ENCODE data around the gene KLK10. TPM values are rescaled to one million over a fixed set of nuclear protein-coding genes. Genes with fewer than 3 reads are reported as not detected.

Gene KLK10
- total RNA-seq, 1 donor from 2014 or later: not detected

GRCh38 chr19:51063664-51064063 is 44.2 kb upstream of the KLK10 start:
- intact Hi-C loops (cut with micrococcal nuclease): no loop called here
- ChIA-PET CTCF (no interaction called here), POLR2A (no interaction called here)
- Mint-ChIP-seq H3K27me3 (peaks cover 41% of the 10 kb centered on the region), H3K27ac (no peak overlapping the region), H3K36me3 (ENCODE audit: low read depth) (no peaks in the 10 kb centered on the region), H3K9me3 (peaks cover 2% of the 10 kb centered on the region), H3K4me1 (no peaks in the 10 kb centered on the region), H3K4me3 (no peak overlapping the region)
- ATAC-seq (ENCODE audit: low read depth): no peak
- TF ChIP-seq CTCF (IDR thresholded peaks at IDR 0.05): no peak
- no peak for DNase-seq

- intact Hi-C loops (cut with micrococcal nuclease): no loop called here
- Mint-ChIP-seq H3K36me3 (ENCODE audit: low read depth) (no peaks in the 10 kb centered on the region), H3K9me3 (peaks cover 2% of the 10 kb centered on the region), H3K27me3 (peaks cover 26% of the 10 kb centered on the region), H3K27ac (no peak overlapping the region), H3K4me3 (no peak overlapping the region), H3K4me1 (no peaks in the 10 kb centered on the region)
- POLR2A ChIA-PET: no interaction called here
- CTCF ChIA-PET: no interaction called here
- no peak for TF ChIP-seq CTCF (IDR thresholded peaks at IDR 0.05)
- ATAC-seq (ENCODE audit: low read depth): no peak
- no peak for DNase-seq
Observed at GRCh38 chr19:51060973-51061372, 41.5 kb upstream of the KLK10 start.

- H3K36me3 Mint-ChIP-seq (ENCODE audit: low read depth): no peaks in the 10 kb centered on the region
- TF ChIP-seq CTCF (IDR thresholded peaks at IDR 0.05): no peak
- DNase-seq (no peak), ATAC-seq (ENCODE audit: low read depth) (no peak)
- intact Hi-C loops (cut with micrococcal nuclease): no loop called here
- no peak overlapping the region for H3K4me3 Mint-ChIP-seq
- peaks cover 2% of the 10 kb centered on the region for H3K9me3 Mint-ChIP-seq
- H3K27me3 Mint-ChIP-seq: peaks cover 23% of the 10 kb centered on the region
- H3K4me1 Mint-ChIP-seq: no peaks in the 10 kb centered on the region
- ChIA-PET POLR2A (no interaction called here), CTCF (no interaction called here)
- H3K27ac Mint-ChIP-seq: no peak overlapping the region
Observed at GRCh38 chr19:51060336-51060735, 40.8 kb upstream of the KLK10 start.

GRCh38 chr19:51059715-51060114 is 40.2 kb upstream of the KLK10 start:
- CTCF ChIA-PET: no interaction called here
- H3K9me3 Mint-ChIP-seq: peaks cover 2% of the 10 kb centered on the region
- H3K4me3 Mint-ChIP-seq: no peak overlapping the region
- DNase-seq: no peak
- intact Hi-C loops (cut with micrococcal nuclease): no loop called here
- no peaks in the 10 kb centered on the region for H3K4me1 Mint-ChIP-seq
- ATAC-seq (ENCODE audit: low read depth): no peak
- H3K27me3 Mint-ChIP-seq: peaks cover 23% of the 10 kb centered on the region
- H3K27ac Mint-ChIP-seq: no peak overlapping the region
- POLR2A ChIA-PET: no interaction called here
- TF ChIP-seq CTCF (IDR thresholded peaks at IDR 0.05): no peak
- H3K36me3 Mint-ChIP-seq (ENCODE audit: low read depth): no peaks in the 10 kb centered on the region

- Mint-ChIP-seq H3K4me3 (no peak overlapping the region), H3K27ac (no peak overlapping the region), H3K36me3 (ENCODE audit: low read depth) (no peaks in the 10 kb centered on the region), H3K4me1 (no peaks in the 10 kb centered on the region), H3K27me3 (peaks cover 17% of the 10 kb centered on the region), H3K9me3 (no peaks in the 10 kb centered on the region)
- ChIA-PET CTCF (no interaction called here), POLR2A (no interaction called here)
- DNase-seq (no peak), ATAC-seq (ENCODE audit: low read depth) (no peak)
- TF ChIP-seq CTCF (IDR thresholded peaks at IDR 0.05): no peak
- intact Hi-C loops (cut with micrococcal nuclease): no loop called here
Observed at GRCh38 chr19:51055866-51056265, 36.4 kb upstream of the KLK10 start.
